Measurements from ENCODE around the gene C12orf42.

C12orf42 gene

DNA sequence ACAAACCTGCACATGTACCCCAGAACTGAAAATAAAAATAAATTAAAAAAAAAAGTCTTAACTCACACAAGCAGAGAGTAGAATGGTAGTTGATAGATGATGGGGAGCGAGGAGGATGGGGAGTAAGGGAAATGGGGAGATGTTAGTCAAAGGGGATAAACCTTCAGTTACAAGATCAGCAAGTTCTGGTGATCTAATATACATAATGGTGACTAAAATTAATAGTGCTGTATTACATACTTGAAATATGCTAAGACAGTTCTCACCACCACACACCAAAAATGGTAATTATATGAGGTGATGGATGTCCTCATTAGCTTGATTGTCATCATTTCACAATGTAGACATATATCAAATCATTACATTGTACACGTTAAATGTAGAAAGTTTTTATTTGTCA lies 3.2 kb upstream of the C12orf42 start:
- no peak overlapping the region for H3K27ac ChIP-seq (replicated peaks)
- no peak for DNase-seq (ENCODE audit: low read depth in 1 of 2, low spot score in 1 of 2)
- no peak overlapping the region for H3K4me3 ChIP-seq (replicated peaks; ENCODE audit: insufficient read depth, low read length)
- TF ChIP-seq GABPA (IDR thresholded peaks at IDR 0.05; ENCODE audit: low read depth) (no peak), SPI1 (IDR thresholded peaks at IDR 0.05; ENCODE audit: borderline replicate concordance, low read depth) (no peak), POLR2AphosphoS5 (IDR thresholded peaks at IDR 0.05; ENCODE audit: low read depth) (no peak)
- TF ChIP-seq, protein P1, sequence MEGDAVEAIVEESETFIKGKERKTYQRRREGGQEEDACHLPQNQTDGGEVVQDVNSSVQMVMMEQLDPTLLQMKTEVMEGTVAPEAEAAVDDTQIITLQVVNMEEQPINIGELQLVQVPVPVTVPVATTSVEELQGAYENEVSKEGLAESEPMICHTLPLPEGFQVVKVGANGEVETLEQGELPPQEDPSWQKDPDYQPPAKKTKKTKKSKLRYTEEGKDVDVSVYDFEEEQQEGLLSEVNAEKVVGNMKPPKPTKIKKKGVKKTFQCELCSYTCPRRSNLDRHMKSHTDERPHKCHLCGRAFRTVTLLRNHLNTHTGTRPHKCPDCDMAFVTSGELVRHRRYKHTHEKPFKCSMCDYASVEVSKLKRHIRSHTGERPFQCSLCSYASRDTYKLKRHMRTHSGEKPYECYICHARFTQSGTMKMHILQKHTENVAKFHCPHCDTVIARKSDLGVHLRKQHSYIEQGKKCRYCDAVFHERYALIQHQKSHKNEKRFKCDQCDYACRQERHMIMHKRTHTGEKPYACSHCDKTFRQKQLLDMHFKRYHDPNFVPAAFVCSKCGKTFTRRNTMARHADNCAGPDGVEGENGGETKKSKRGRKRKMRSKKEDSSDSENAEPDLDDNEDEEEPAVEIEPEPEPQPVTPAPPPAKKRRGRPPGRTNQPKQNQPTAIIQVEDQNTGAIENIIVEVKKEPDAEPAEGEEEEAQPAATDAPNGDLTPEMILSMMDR (IDR thresholded peaks at IDR 0.05; ENCODE audit: insufficient read depth, low read length), result no peak
- TF ChIP-seq, protein P2, sequence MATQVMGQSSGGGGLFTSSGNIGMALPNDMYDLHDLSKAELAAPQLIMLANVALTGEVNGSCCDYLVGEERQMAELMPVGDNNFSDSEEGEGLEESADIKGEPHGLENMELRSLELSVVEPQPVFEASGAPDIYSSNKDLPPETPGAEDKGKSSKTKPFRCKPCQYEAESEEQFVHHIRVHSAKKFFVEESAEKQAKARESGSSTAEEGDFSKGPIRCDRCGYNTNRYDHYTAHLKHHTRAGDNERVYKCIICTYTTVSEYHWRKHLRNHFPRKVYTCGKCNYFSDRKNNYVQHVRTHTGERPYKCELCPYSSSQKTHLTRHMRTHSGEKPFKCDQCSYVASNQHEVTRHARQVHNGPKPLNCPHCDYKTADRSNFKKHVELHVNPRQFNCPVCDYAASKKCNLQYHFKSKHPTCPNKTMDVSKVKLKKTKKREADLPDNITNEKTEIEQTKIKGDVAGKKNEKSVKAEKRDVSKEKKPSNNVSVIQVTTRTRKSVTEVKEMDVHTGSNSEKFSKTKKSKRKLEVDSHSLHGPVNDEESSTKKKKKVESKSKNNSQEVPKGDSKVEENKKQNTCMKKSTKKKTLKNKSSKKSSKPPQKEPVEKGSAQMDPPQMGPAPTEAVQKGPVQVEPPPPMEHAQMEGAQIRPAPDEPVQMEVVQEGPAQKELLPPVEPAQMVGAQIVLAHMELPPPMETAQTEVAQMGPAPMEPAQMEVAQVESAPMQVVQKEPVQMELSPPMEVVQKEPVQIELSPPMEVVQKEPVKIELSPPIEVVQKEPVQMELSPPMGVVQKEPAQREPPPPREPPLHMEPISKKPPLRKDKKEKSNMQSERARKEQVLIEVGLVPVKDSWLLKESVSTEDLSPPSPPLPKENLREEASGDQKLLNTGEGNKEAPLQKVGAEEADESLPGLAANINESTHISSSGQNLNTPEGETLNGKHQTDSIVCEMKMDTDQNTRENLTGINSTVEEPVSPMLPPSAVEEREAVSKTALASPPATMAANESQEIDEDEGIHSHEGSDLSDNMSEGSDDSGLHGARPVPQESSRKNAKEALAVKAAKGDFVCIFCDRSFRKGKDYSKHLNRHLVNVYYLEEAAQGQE (IDR thresholded peaks at IDR 0.05; ENCODE audit: insufficient replicate concordance, low read depth), result no peak
- H3K27me3 ChIP-seq (ENCODE audit: insufficient read depth, poor library complexity, severe bottlenecking), result peaks cover 26% of the 10 kb centered on the region

- Histone ChIP-seq H3K27ac (replicated peaks) (no peak overlapping the region), H3K27me3 (ENCODE audit: insufficient read depth, poor library complexity, severe bottlenecking) (peaks cover 28% of the 10 kb centered on the region), H3K4me3 (replicated peaks; ENCODE audit: insufficient read depth, low read length) (no peak overlapping the region)
- TF ChIP-seq, protein P1 (IDR thresholded peaks at IDR 0.05; ENCODE audit: insufficient read depth, low read length), result no peak
- no peak for TF ChIP-seq POLR2AphosphoS5 (IDR thresholded peaks at IDR 0.05; ENCODE audit: low read depth)
- no peak for TF ChIP-seq SPI1 (IDR thresholded peaks at IDR 0.05; ENCODE audit: borderline replicate concordance, low read depth)
- TF ChIP-seq, protein P2 (IDR thresholded peaks at IDR 0.05; ENCODE audit: insufficient replicate concordance, low read depth), result no peak
- TF ChIP-seq GABPA (IDR thresholded peaks at IDR 0.05; ENCODE audit: low read depth), result no peak
- no peak for DNase-seq (ENCODE audit: low read depth in 1 of 2, low spot score in 1 of 2)
These were observed 867 bp downstream of the C12orf42 start for GRCh38 chr12:103494734-103495468.

- H3K27ac ChIP-seq (replicated peaks), result no peak overlapping the region
- no peak for DNase-seq (ENCODE audit: low read depth in 1 of 2, low spot score in 1 of 2)
- TF ChIP-seq, protein P2 (IDR thresholded peaks at IDR 0.05; ENCODE audit: insufficient replicate concordance, low read depth), result no peak
- TF ChIP-seq, protein P1 (IDR thresholded peaks at IDR 0.05; ENCODE audit: insufficient read depth, low read length), result no peak
- H3K4me3 ChIP-seq (replicated peaks; ENCODE audit: insufficient read depth, low read length), result no peak overlapping the region
- H3K27me3 ChIP-seq (ENCODE audit: insufficient read depth, poor library complexity, severe bottlenecking), result peaks cover 28% of the 10 kb centered on the region
These were observed 1.6 kb downstream of the C12orf42 start for GRCh38 chr12:103494051-103494733.
